Fibroblast of lung (primary cell): ENCODE results near the gene LIN7C. TPM values are rescaled to one million over a fixed set of nuclear protein-coding genes. Genes with fewer than 3 reads are reported as not detected.

Experiments
- DNase-seq, 2 donors: peaks; one replicate each; pipeline versions ENCODE4 v3.0.0 to v3.0.0-alpha.2; 2010; ENCODE audit warnings: low read depth in 2 of 2
- H2AFZ ChIP-seq: 2 replicates; pipeline ENCODE4 v1.5.1; 2012; ENCODE audit warnings: low read length, control low read depth, inconsistent platforms
- H3K27ac ChIP-seq: 2 replicates; pipeline ENCODE4 v1.5.1; 2011; ENCODE audit warnings: low read length, control low read depth; ENCODE audit not compliant: insufficient read depth
- H3K27me3 ChIP-seq: 2 replicates; pipeline ENCODE4 v1.5.1; 2011; ENCODE audit warnings: mild to moderate bottlenecking, low read length; ENCODE audit not compliant: control insufficient read depth, insufficient read depth
- H3K36me3 ChIP-seq: 2 replicates; pipeline ENCODE4 v1.5.1; 2011; ENCODE audit warnings: low read length; ENCODE audit not compliant: control insufficient read depth, insufficient read depth
- H3K4me1 ChIP-seq: 2 replicates; pipeline ENCODE4 v1.5.1; 2011; ENCODE audit warnings: low read length; ENCODE audit not compliant: control insufficient read depth, insufficient read depth; ENCODE audit errors: extremely low read depth
- H3K4me2 ChIP-seq: 2 replicates; pipeline ENCODE4 v1.5.1; 2011; ENCODE audit warnings: low read length, control low read depth; ENCODE audit not compliant: insufficient read depth; ENCODE audit errors: extremely low read depth
- H3K4me3 ChIP-seq, 4 experiments: fragments of 200-600 bp in 1 of 4; sonication (generic) in 1 of 4; replicated peaks in 1 of 4; 2 replicates each; pipeline ENCODE4 v1.5.1; 2011 to 2016; ENCODE audit warnings: low read length in 4 of 4, low read depth in 3 of 4, mild to moderate bottlenecking in 3 of 4, control low read depth in 2 of 4, inconsistent platforms in 1 of 4, mixed read lengths in 1 of 4; ENCODE audit not compliant: insufficient read depth in 1 of 4; ENCODE audit errors: control extremely low read depth in 1 of 4
- H3K79me2 ChIP-seq: 2 replicates; pipeline ENCODE4 v1.5.1; 2012; ENCODE audit warnings: mild to moderate bottlenecking, low read length, inconsistent platforms; ENCODE audit not compliant: control insufficient read depth, insufficient read depth
- H3K9ac ChIP-seq: 2 replicates; pipeline ENCODE4 v1.5.1; 2011; ENCODE audit warnings: mild to moderate bottlenecking, low read length, control low read depth; ENCODE audit not compliant: insufficient read depth
- H3K9me3 ChIP-seq: 2 replicates; pipeline ENCODE4 v1.5.1; 2012; ENCODE audit warnings: low read depth, low read length; ENCODE audit not compliant: control insufficient read depth, insufficient read depth
- H4K20me1 ChIP-seq: 2 replicates; pipeline ENCODE4 v1.5.1; 2011; ENCODE audit warnings: low read length; ENCODE audit not compliant: control insufficient read depth, insufficient read depth; ENCODE audit errors: extremely low read depth
- CTCF ChIP-seq, 2 donors: IDR thresholded peaks in 1 of 2; conservative IDR thresholded peaks in 1 of 2; 1 replicate in 1 of 2; 2 replicates in 1 of 2; pipeline ENCODE4 v1.5.1; 2011 to 2012; ENCODE audit warnings: low read length in 2 of 2, control low read depth in 1 of 2, inconsistent platforms in 1 of 2, low read depth in 1 of 2, mild to moderate bottlenecking in 1 of 2
- EZH2 ChIP-seq: IDR thresholded peaks from 2 replicates; pipeline ENCODE4 v1.5.1; 2012; ENCODE audit warnings: low read length, control low read depth, mild to moderate bottlenecking; ENCODE audit errors: missing control alignments
- polyA plus RNA-seq, 2 donors: library from polyadenylated mRNA; depleted of rRNA in 1 of 2; stranded (reverse) in 1 of 2; unstranded in 1 of 2; fragments of >200 nt; gene quantifications; 2 replicates each; pipeline ENCODE4 v1.2.1, GENCODE V29; 2011 to 2012; ENCODE audit warnings: missing spikeins in 1 of 2
- total RNA-seq: library from RNA; depleted of rRNA; stranded (reverse); fragments of >200 nt; gene quantifications from 2 replicates; pipeline ENCODE4 v1.2.1, GENCODE V29; 2014

The LIN7C gene
- total and polyA plus RNA-seq, 2 donors (not counting 1 experiment from before 2014, with no cell fraction given), result 43.2 to 62.6 TPM

DNA sequence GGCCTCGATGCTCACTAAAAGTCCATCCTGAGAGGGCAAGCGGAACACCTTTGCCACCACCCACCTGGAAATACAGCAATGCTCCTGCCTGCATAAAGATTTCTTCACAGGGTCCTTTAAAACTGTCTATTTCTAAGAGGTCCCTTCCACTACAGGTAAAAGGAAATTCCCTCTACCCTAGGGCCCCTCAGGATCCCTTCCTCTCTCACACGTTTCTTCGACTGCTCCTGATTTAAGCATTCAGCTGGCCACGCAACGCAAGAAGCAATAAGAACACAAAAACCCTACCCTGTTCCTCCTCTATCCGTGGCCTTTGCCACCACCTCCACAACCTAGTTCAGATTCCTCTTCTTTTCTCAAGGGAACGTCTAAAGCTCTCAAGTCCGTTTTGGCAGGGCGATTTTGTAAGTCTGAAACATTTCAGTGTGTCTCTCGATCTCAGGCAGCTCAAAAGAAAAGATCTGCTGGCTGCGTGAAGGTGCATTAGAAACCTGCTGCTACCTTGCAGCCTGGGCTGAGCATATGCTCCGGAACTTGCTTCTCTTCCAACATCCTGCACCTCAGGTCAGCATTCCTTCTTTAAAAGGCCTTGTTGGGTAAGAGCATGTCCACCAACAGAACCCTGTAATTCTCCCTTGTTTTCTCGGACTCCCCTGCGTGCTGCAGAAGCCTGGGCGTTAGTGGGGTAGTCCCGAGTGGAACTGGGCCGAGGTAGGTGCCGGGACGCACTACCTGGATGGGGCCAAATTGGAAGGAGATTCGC is 35.6 kb downstream of the LIN7C start:
- Histone ChIP-seq H3K4me3 (peak overlapping the region; percentile 55 to 77 (median 66)), H3K9ac (no peak overlapping the region), H3K36me3 (no peaks in the 10 kb centered on the region), H4K20me1 (no peaks in the 10 kb centered on the region), H2AFZ (peak overlapping the region; percentile 43), H3K4me1 (peaks cover 2% of the 10 kb centered on the region), H3K27ac (no peak overlapping the region), H3K27me3 (no peaks in the 10 kb centered on the region), H3K9me3 (no peaks in the 10 kb centered on the region), H3K79me2 (peaks cover 3% of the 10 kb centered on the region), H3K4me2 (peak overlapping the region; percentile 84)
- DNase-seq, result no peak
- TF ChIP-seq CTCF (conservative IDR thresholded peaks at IDR 0.05 in 1 of 2, IDR thresholded peaks at IDR 0.05 in 1 of 2; ENCODE audit: low read depth in 1 of 2, low read length in 2 of 2) (no peak), EZH2 (no peak)

DNA sequence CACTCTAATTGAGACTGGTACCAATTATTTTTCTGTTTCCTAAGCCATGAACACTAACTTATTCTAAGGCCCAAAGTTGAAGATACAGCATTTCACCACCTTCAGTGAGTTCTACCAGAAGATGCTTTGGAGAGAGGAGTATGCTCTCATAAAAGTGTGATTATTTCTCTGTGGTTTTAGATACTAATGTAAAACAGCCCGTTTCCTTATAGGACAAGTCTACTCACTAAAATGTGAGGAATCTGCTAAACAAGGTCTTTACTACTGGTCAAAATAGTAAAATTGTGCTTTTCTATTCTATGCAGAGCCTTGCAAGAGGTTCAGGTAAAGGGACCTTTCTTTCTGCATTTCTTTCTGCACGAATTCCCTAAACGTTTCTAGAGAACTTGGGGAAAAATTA is 36.4 kb downstream of the LIN7C start:
- Histone ChIP-seq H3K4me2 (no peak overlapping the region), H4K20me1 (no peaks in the 10 kb centered on the region), H2AFZ (no peak overlapping the region), H3K4me1 (peaks cover 2% of the 10 kb centered on the region), H3K9ac (no peak overlapping the region), H3K27ac (no peak overlapping the region), H3K4me3 (no peak overlapping the region), H3K79me2 (peaks cover 3% of the 10 kb centered on the region), H3K36me3 (no peaks in the 10 kb centered on the region), H3K9me3 (no peaks in the 10 kb centered on the region), H3K27me3 (no peaks in the 10 kb centered on the region)
- no peak for DNase-seq
- TF ChIP-seq EZH2, result no peak
- no peak for TF ChIP-seq CTCF (conservative IDR thresholded peaks at IDR 0.05 in 1 of 2, IDR thresholded peaks at IDR 0.05 in 1 of 2; ENCODE audit: low read depth in 1 of 2, low read length in 2 of 2)

- Histone ChIP-seq H3K4me1 (peaks cover 5% of the 10 kb centered on the region), H3K9ac (no peak overlapping the region), H2AFZ (no peak overlapping the region), H3K4me2 (no peak overlapping the region), H4K20me1 (no peaks in the 10 kb centered on the region), H3K27me3 (no peaks in the 10 kb centered on the region), H3K27ac (no peak overlapping the region), H3K4me3 (peak overlapping the region in 1 of 4 experiments; percentile 14), H3K36me3 (no peaks in the 10 kb centered on the region), H3K79me2 (peaks cover 3% of the 10 kb centered on the region), H3K9me3 (no peaks in the 10 kb centered on the region)
- TF ChIP-seq CTCF (conservative IDR thresholded peaks at IDR 0.05 in 1 of 2, IDR thresholded peaks at IDR 0.05 in 1 of 2; ENCODE audit: low read depth in 1 of 2, low read length in 2 of 2), result no peak
- TF ChIP-seq EZH2, result no peak
- no peak for DNase-seq
Observed at GRCh38 chr11:27468995-27469695, 37.4 kb downstream of the LIN7C start.
